ENCODE results near the gene SGPL1. TPM values are rescaled to one million over a fixed set of nuclear protein-coding genes. Genes with fewer than 3 reads are reported as not detected.

SGPL1 gene
- total and polyA plus RNA-seq, 4 donors = 5.8 to 45.0 (median 19.1) TPM

- no peaks in the 10 kb centered on the region for H3K9me3 ChIP-seq (ENCODE audit: control insufficient read depth, low read length)
- DNase-seq = no peak
- H3K4me3 ChIP-seq (ENCODE audit: low read length in 2 of 2) = no peak overlapping the region
- H3K36me3 ChIP-seq (ENCODE audit: control insufficient read depth in 1 of 2, insufficient read depth in 2 of 2, low read length in 1 of 2) = peaks cover 0 to 1% of the 10 kb centered on the region in 2 donors
- peak overlapping the region in 1 of 2 donors; percentile 44 for H3K27ac ChIP-seq (ENCODE audit: low read depth in 1 of 2, low read length in 2 of 2)
- intact Hi-C loops (cut with DNase I) = no loop called here
- no peaks in the 10 kb centered on the region for H3K27me3 ChIP-seq (ENCODE audit: control insufficient read depth in 1 of 2, insufficient read depth in 2 of 2, low read length in 1 of 2)
- no peak for ATAC-seq (ENCODE audit: low FRiP score)
- H3K4me1 ChIP-seq (ENCODE audit: control insufficient read depth in 1 of 2, insufficient read depth in 2 of 2, low read length in 2 of 2) = no peaks in the 10 kb centered on the region
- WGBS, 2 donors = 33 to 40% methylated on average over 3 of the region's 3 CpGs
Measured at GRCh38 chr10:70832852-70833528, 17.2 kb downstream of the SGPL1 start.

GRCh38 chr10:70833601-70834000, 17.9 kb downstream of the SGPL1 start:
- no peak for DNase-seq
- Histone ChIP-seq H3K9me3 (ENCODE audit: control insufficient read depth, low read length) (no peaks in the 10 kb centered on the region), H3K4me3 (ENCODE audit: low read length in 2 of 2) (no peak overlapping the region), H3K27ac (ENCODE audit: low read depth in 1 of 2, low read length in 2 of 2) (no peak overlapping the region), H3K27me3 (ENCODE audit: control insufficient read depth in 1 of 2, insufficient read depth in 2 of 2, low read length in 1 of 2) (no peaks in the 10 kb centered on the region), H3K36me3 (ENCODE audit: control insufficient read depth in 1 of 2, insufficient read depth in 2 of 2, low read length in 1 of 2) (no peaks in the 10 kb centered on the region), H3K4me1 (ENCODE audit: control insufficient read depth in 1 of 2, insufficient read depth in 2 of 2, low read length in 2 of 2) (no peaks in the 10 kb centered on the region)
- ATAC-seq (ENCODE audit: low FRiP score) = no peak
- intact Hi-C loops (cut with DNase I) = no loop called here
- WGBS, 2 donors = 66 to 97% methylated on average over 2 of the region's 2 CpGs

GRCh38 chr10:70834021-70834420, 18.3 kb downstream of the SGPL1 start:
- Histone ChIP-seq H3K9me3 (ENCODE audit: control insufficient read depth, low read length) (no peaks in the 10 kb centered on the region), H3K27me3 (ENCODE audit: control insufficient read depth in 1 of 2, insufficient read depth in 2 of 2, low read length in 1 of 2) (no peaks in the 10 kb centered on the region), H3K4me3 (ENCODE audit: low read length in 2 of 2) (no peak overlapping the region), H3K4me1 (ENCODE audit: control insufficient read depth in 1 of 2, insufficient read depth in 2 of 2, low read length in 2 of 2) (no peaks in the 10 kb centered on the region), H3K27ac (ENCODE audit: low read depth in 1 of 2, low read length in 2 of 2) (no peak overlapping the region), H3K36me3 (ENCODE audit: control insufficient read depth in 1 of 2, insufficient read depth in 2 of 2, low read length in 1 of 2) (no peaks in the 10 kb centered on the region)
- ATAC-seq (ENCODE audit: low FRiP score) (no peak), DNase-seq (no peak)
- intact Hi-C loops (cut with DNase I) = no loop called here
- 94 to 97% methylated on average over 5 of the region's 5 CpGs for WGBS, 2 donors

GRCh38 chr10:70834441-70835151, 18.8 kb downstream of the SGPL1 start:
- Histone ChIP-seq H3K4me3 (ENCODE audit: low read length in 2 of 2) (no peak overlapping the region), H3K36me3 (ENCODE audit: control insufficient read depth in 1 of 2, insufficient read depth in 2 of 2, low read length in 1 of 2) (no peaks in the 10 kb centered on the region), H3K4me1 (ENCODE audit: control insufficient read depth in 1 of 2, insufficient read depth in 2 of 2, low read length in 2 of 2) (no peaks in the 10 kb centered on the region), H3K9me3 (ENCODE audit: control insufficient read depth, low read length) (no peaks in the 10 kb centered on the region), H3K27me3 (ENCODE audit: control insufficient read depth in 1 of 2, insufficient read depth in 2 of 2, low read length in 1 of 2) (no peaks in the 10 kb centered on the region), H3K27ac (ENCODE audit: low read depth in 1 of 2, low read length in 2 of 2) (no peak overlapping the region)
- DNase-seq (no peak), ATAC-seq (ENCODE audit: low FRiP score) (no peak)
- 89% methylated on average over 7 of the region's 7 CpGs for WGBS, 2 donors
- intact Hi-C loops (cut with DNase I) = no loop called here

GRCh38 chr10:70836319-70836718, 20.6 kb downstream of the SGPL1 start:
- DNase-seq (no peak), ATAC-seq (ENCODE audit: low FRiP score) (no peak)
- Histone ChIP-seq H3K27ac (ENCODE audit: low read depth in 1 of 2, low read length in 2 of 2) (no peak overlapping the region), H3K36me3 (ENCODE audit: control insufficient read depth in 1 of 2, insufficient read depth in 2 of 2, low read length in 1 of 2) (peaks cover 0 to 3% of the 10 kb centered on the region in 2 donors), H3K4me3 (ENCODE audit: low read length in 2 of 2) (no peak overlapping the region), H3K4me1 (ENCODE audit: control insufficient read depth in 1 of 2, insufficient read depth in 2 of 2, low read length in 2 of 2) (no peaks in the 10 kb centered on the region), H3K27me3 (ENCODE audit: control insufficient read depth in 1 of 2, insufficient read depth in 2 of 2, low read length in 1 of 2) (no peaks in the 10 kb centered on the region), H3K9me3 (ENCODE audit: control insufficient read depth, low read length) (no peaks in the 10 kb centered on the region)
- 65 to 74% methylated on average over 2 of the region's 2 CpGs for WGBS, 2 donors
- intact Hi-C loops (cut with DNase I) = no loop called here

GRCh38 chr10:70837660-70838059, 21.9 kb downstream of the SGPL1 start:
- ATAC-seq (ENCODE audit: low FRiP score) (no peak), DNase-seq (no peak)
- WGBS, 2 donors = 95 to 97% methylated on average over 3 of the region's 3 CpGs
- Histone ChIP-seq H3K9me3 (ENCODE audit: control insufficient read depth, low read length) (no peaks in the 10 kb centered on the region), H3K27me3 (ENCODE audit: control insufficient read depth in 1 of 2, insufficient read depth in 2 of 2, low read length in 1 of 2) (no peaks in the 10 kb centered on the region), H3K4me1 (ENCODE audit: control insufficient read depth in 1 of 2, insufficient read depth in 2 of 2, low read length in 2 of 2) (no peaks in the 10 kb centered on the region), H3K27ac (ENCODE audit: low read depth in 1 of 2, low read length in 2 of 2) (no peak overlapping the region), H3K36me3 (ENCODE audit: control insufficient read depth in 1 of 2, insufficient read depth in 2 of 2, low read length in 1 of 2) (peaks cover 0 to 3% of the 10 kb centered on the region in 2 donors), H3K4me3 (ENCODE audit: low read length in 2 of 2) (no peak overlapping the region)
- intact Hi-C loops (cut with DNase I) = no loop called here

- intact Hi-C loops (cut with DNase I) = no loop called here
- no peaks in the 10 kb centered on the region for H3K27me3 ChIP-seq (ENCODE audit: control insufficient read depth in 1 of 2, insufficient read depth in 2 of 2, low read length in 1 of 2)
- ATAC-seq (ENCODE audit: low FRiP score) (no peak), DNase-seq (no peak)
- no peaks in the 10 kb centered on the region for H3K4me1 ChIP-seq (ENCODE audit: control insufficient read depth in 1 of 2, insufficient read depth in 2 of 2, low read length in 2 of 2)
- no peaks in the 10 kb centered on the region for H3K9me3 ChIP-seq (ENCODE audit: control insufficient read depth, low read length)
- H3K4me3 ChIP-seq (ENCODE audit: low read length in 2 of 2) = no peak overlapping the region
- peaks cover 0 to 3% of the 10 kb centered on the region in 2 donors for H3K36me3 ChIP-seq (ENCODE audit: control insufficient read depth in 1 of 2, insufficient read depth in 2 of 2, low read length in 1 of 2)
- WGBS, 2 donors = 73 to 91% methylated on average over 4 of the region's 4 CpGs
- H3K27ac ChIP-seq (ENCODE audit: low read depth in 1 of 2, low read length in 2 of 2) = no peak overlapping the region
Measured at GRCh38 chr10:70838270-70838805, 22.6 kb downstream of the SGPL1 start.

- Histone ChIP-seq H3K4me3 (ENCODE audit: low read length in 2 of 2) (no peak overlapping the region), H3K9me3 (ENCODE audit: control insufficient read depth, low read length) (no peaks in the 10 kb centered on the region), H3K36me3 (ENCODE audit: control insufficient read depth in 1 of 2, insufficient read depth in 2 of 2, low read length in 1 of 2) (peaks cover 6 to 7% of the 10 kb centered on the region in 2 donors), H3K27ac (ENCODE audit: low read depth in 1 of 2, low read length in 2 of 2) (no peak overlapping the region), H3K4me1 (ENCODE audit: control insufficient read depth in 1 of 2, insufficient read depth in 2 of 2, low read length in 2 of 2) (no peaks in the 10 kb centered on the region), H3K27me3 (ENCODE audit: control insufficient read depth in 1 of 2, insufficient read depth in 2 of 2, low read length in 1 of 2) (no peaks in the 10 kb centered on the region)
- DNase-seq (no peak), ATAC-seq (ENCODE audit: low FRiP score) (no peak)
- WGBS, 2 donors = 92 to 94% methylated on average over 2 of the region's 2 CpGs
- intact Hi-C loops (cut with DNase I) = no loop called here
Measured at GRCh38 chr10:70840836-70841235, 25.1 kb downstream of the SGPL1 start.

- Histone ChIP-seq H3K27me3 (ENCODE audit: control insufficient read depth in 1 of 2, insufficient read depth in 2 of 2, low read length in 1 of 2) (no peaks in the 10 kb centered on the region), H3K4me1 (ENCODE audit: control insufficient read depth in 1 of 2, insufficient read depth in 2 of 2, low read length in 2 of 2) (no peaks in the 10 kb centered on the region), H3K9me3 (ENCODE audit: control insufficient read depth, low read length) (no peaks in the 10 kb centered on the region), H3K27ac (ENCODE audit: low read depth in 1 of 2, low read length in 2 of 2) (no peak overlapping the region), H3K36me3 (ENCODE audit: control insufficient read depth in 1 of 2, insufficient read depth in 2 of 2, low read length in 1 of 2) (peaks cover 6 to 7% of the 10 kb centered on the region in 2 donors), H3K4me3 (ENCODE audit: low read length in 2 of 2) (no peak overlapping the region)
- intact Hi-C loops (cut with DNase I) = no loop called here
- DNase-seq = no peak
- 88 to 89% methylated on average over 2 of the region's 2 CpGs for WGBS, 2 donors
- ATAC-seq (ENCODE audit: low FRiP score) = no peak
Measured at GRCh38 chr10:70843333-70843732, 27.6 kb downstream of the SGPL1 start.

Measured in aorta (tissue), 5 donors.